IPS-18c (cell line): ENCODE results near the gene MMP3.

ENCODE experiments used
- H3K4me3 ChIP-seq: 2 replicates; pipeline ENCODE4 v1.7.0; 2013; ENCODE audit warnings: low read depth, mild to moderate bottlenecking, low read length, moderate library complexity; ENCODE audit not compliant: insufficient read depth
- H3K9me3 ChIP-seq: one replicate; pipeline ENCODE4 v1.6.1; 2013; ENCODE audit warnings: mild to moderate bottlenecking, low read length, moderate library complexity; ENCODE audit not compliant: control insufficient read depth, insufficient read depth

Gene MMP3

DNA sequence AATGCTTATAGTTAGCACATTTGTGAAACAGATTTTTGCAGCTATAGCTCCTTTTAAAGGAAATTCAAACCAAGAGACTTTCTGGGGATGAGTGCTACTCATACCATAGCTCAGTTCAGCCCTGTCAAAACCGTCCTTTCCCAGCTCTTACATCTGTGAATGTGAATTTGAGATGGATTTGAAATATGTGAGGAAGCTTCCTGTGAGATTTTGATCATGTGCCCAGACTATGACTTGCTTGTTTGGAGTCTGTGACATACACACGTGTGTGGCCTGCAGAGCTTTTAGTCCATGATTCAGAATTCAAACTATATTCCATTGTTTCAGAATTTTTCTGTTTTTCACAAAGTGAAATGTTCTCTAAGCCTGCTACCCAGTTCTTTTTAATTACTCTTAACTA is 41.1 kb downstream of the MMP3 start:
- Histone ChIP-seq H3K4me3 (no peak overlapping the region), H3K9me3 (no peaks in the 10 kb centered on the region)

DNA sequence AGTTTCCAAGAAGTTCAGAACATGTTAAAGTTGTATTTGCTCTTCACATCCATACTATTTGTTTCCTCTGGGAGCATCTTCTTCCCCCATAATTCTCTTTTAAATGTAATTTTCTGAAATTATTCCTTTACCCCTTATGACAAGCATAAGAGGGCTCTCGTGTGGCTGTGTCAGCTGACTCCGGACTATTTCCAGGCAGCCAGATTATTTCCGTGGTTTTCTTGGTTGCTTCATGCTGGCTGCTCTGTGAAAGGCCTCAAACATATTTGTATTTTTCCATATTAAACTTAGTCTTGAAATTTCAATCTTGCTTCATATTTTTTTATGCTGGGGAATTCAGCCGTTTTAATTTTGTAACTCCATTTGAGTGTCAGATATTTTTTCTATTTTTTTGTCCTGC is 42.6 kb downstream of the MMP3 start:
- no peaks in the 10 kb centered on the region for H3K9me3 ChIP-seq
- no peak overlapping the region for H3K4me3 ChIP-seq

DNA sequence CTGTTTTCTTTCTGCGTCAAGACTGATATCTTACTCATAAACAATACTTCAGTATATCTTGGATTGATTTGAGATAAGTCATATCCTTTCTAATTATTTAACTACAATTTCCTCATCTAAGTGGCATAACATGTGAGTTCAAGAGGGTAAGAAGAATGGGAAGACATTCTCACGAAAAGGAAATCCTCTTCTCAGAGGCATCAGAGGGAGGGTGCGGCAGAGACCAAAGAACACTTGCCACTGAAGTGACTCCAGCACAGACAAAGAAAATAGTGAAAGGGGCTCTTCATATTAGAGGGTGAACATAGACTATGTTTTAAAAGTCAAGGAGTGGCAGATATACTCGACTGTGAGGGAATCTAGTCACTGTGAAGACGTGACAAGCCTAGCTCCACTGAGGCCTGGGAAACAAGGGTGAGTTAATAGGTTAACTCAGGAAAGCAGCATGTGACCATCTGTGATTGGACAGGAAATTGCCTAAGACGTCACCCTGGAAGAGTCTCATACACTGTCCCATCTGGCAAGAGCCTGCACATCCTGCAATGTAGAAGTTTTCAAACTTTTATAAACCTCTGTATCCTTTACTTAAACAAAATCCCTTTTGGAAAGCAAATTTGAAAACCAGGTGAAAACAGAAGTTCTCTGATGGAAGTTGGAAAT is 43.6 kb downstream of the MMP3 start:
- Histone ChIP-seq H3K4me3 (no peak overlapping the region), H3K9me3 (no peaks in the 10 kb centered on the region)

DNA sequence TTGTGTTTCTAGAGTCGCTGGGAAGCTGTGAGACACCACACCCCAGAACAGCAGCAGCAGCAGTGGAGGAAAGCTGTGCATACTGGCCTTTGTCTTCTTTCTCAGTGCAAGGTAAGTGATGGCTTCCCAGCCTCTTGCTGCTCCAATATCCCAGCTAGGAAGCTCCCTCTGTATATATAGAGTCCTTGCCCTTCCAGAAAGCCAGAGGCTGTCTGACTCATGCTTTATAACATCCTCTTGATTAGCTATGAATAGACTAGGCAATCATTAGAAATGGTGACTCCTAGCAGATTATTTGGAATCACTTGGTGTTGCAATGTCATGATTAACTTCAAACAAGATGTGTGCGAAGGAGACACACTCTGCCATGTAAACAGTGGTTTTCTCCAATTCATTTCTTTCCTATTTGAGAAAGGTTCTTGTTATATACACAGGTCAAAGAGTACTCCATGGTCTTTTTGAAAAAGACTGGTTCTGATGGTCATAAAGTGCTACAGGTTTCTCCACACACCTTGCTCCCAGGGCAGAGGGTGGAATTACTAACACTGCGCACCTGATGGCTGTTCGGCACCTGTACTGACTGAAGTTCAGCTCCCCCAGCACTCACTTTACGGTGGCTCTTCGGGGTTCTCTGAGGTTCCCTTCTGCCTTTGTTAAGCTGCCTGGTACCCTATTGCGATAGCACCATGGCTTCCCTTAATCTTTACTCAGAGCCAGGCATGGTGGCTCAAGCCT is 45.2 kb downstream of the MMP3 start, which contains the start of gene MMP1:
Gene MMP1, minus strand, starts transcription at position 149 of the 735 bp plus-strand sequence. Its CDS starts 68 bp downstream, at position 81.
- no peaks in the 10 kb centered on the region for H3K9me3 ChIP-seq
- H3K4me3 ChIP-seq = no peak within 1 kb of the TSS

DNA sequence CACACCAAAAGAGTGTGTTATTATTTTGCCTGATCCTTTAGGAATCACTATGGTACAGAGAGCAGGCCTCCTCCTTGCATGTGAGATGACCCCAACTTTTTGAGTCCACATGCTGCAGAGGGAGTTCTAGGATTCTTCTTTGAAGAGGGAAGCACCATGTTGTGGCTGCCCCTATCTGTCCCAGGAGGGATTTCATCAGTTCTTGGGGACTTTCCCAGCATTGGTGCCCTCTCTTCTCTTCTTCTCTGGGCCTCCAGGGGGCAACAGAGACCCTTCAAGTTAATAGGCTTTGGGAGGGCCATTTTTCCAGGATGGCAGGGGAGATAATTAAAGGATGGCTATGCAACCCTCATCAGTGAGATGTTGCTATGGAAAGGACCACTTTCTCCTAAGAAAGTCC is 49.0 kb downstream of the MMP3 start:
- Histone ChIP-seq H3K9me3 (no peaks in the 10 kb centered on the region), H3K4me3 (no peak overlapping the region)

DNA sequence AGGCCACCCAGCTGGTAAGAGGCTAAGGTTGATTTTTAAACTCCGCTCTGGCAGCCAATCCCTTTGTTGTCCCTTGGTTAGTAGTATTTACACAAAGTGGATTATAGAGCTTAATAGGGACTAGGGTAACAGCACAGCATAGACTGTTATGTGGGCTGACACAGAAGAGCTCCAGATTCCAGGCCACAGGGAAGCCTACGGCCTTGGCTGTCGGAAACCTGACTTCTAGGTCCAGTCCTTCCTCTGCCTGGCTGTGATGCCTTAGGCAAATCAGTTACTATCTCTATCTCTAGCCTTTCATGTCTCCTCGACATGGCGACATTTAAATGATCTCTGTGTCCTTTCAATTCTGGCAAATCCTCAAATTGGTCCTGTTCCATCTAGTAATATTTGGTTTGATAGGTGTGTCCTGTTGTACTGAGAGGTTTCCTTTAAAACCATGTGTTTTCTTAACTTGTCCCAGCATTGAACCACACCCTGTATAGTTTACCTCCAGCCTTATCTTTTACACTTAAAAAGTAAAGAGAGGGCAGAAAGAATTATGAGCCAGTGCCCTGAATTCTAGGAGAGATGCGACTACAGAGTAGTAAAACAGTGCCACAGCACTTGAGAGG is 49.6 kb downstream of the MMP3 start:
- Histone ChIP-seq H3K4me3 (no peak overlapping the region), H3K9me3 (no peaks in the 10 kb centered on the region)

DNA sequence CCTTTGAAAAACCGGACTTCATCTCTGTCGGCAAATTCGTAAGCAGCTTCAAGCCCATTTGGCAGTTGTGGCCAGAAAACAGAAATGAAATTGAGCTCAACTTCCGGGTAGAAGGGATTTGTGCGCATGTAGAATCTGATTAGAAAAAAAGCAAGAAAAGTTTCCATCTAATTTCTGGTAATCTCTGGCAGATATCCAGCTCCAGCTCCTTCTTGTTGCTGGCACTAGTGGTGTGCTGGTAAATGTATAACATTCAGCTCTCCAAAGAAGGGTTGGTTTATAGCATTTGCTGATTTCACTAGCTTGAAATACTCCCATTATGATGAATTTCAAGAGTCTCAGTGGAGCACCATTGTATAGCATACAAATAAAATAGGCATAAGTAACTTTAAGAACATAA is 50.8 kb downstream of the MMP3 start:
- Histone ChIP-seq H3K4me3 (no peak overlapping the region), H3K9me3 (no peaks in the 10 kb centered on the region)

DNA sequence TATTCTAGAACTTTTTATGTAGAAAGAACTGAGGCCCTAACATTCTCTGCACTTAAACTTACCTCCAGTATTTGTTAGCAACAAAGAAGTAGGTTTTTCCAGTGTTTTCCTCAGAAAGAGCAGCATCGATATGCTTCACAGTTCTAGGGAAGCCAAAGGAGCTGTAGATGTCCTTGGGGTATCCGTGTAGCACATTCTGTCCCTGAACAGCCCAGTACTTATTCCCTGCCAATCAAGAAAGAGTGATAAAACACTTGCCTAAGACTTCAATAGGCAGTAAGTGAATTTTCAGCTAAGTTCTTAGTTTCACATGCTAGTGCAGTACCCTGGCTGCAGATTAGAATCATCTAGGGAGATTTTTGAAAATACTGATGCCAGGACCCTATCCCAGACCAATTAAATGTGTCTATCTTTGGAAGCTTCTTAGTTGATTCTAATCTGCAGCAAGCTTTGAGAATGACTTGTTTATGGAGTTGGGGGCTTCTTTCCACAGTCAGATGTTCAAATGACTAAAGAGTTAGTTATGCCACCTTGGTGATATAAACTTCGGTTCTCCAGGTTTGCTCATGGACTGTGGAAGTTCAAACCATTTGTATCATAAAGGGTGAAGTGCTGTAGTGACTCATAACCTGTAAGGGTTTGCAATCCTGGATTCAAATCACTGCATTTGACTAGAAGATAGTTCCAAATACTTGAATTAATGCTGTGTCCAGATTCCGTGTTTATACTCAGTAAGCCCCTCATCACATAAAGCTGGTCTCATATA is 52.0 kb downstream of the MMP3 start:
- Histone ChIP-seq H3K4me3 (no peak overlapping the region), H3K9me3 (no peaks in the 10 kb centered on the region)

DNA sequence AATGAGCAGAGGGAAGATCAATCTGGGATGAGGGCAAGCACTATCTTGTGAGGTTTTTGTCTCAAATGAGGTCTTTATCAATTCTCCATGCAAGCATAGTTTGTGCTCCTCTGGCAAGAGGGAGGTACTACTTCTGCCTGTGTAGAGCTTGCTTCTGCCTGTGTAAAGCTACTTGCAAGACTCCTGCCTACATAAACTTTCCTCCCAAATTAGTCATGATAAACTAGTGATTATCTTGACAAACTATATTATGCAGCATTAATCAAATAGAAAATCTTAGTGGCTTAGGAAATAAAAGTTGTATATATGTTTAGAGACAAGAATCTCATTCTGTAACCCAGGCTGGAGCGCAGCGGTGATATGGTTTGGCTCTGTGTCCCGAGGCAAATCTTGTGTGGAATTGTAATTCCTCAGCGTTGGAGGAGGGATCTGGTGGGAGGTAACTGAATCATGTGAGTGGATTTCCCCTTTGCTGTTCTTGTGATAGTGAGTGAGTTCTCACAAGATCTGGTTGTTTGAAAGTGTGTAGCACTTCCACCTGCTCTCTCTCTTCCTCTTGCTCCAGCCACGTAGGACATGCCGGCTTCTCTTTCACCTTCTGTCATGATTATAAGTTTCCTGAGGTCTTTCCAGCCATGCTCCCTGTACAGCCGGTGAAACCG is 54.9 kb downstream of the MMP3 start:
- no peaks in the 10 kb centered on the region for H3K9me3 ChIP-seq
- H3K4me3 ChIP-seq = no peak overlapping the region
